K562 (cell line): Measurements from ENCODE around the gene IL23A. TPM values are rescaled to one million over a fixed set of nuclear protein-coding genes. Genes with fewer than 3 reads are reported as not detected.

ENCODE experiments used
- ADNP ChIP-seq: fragments of 200-800 bp; sonication (Bioruptor generic); IDR thresholded peaks from 2 replicates; pipeline ENCODE4 v1.6.1; 2016; ENCODE audit warnings: missing genetic modification characterization, missing compliant biosample characterization
- CHD7 ChIP-seq: fragments of 200-600 bp; sonication (generic); IDR thresholded peaks from one replicate; pipeline ENCODE4 v1.6.1; 2012; ENCODE audit warnings: mild to moderate bottlenecking, low read depth, low read length, inconsistent platforms
- FOS ChIP-seq: IDR thresholded peaks from 3 replicates; pipeline ENCODE4 v1.6.1; 2011; ENCODE audit not compliant: insufficient read length; ENCODE audit errors: extremely low read depth
- FOXK2 ChIP-seq, 2 experiments: fragments of 450-650 bp; IDR thresholded peaks in 1 of 2; conservative IDR thresholded peaks in 1 of 2; 2 replicates each; pipeline ENCODE4 v1.6.1; 2016; ENCODE audit warnings: low read depth in 2 of 2, mild to moderate bottlenecking in 1 of 2
- HDAC2 ChIP-seq: fragments of 450-650 bp; IDR thresholded peaks from 2 replicates; pipeline ENCODE4 v1.6.1; 2016; ENCODE audit warnings: mild to moderate bottlenecking
- KAT8 ChIP-seq: fragments of 450-650 bp; IDR thresholded peaks from 2 replicates; pipeline ENCODE4 v1.6.1; 2016; ENCODE audit warnings: low read depth, mild to moderate bottlenecking
- MCM7 ChIP-seq, 2 experiments: fragments of 450-650 bp; IDR thresholded peaks; 2 replicates each; pipeline ENCODE4 v1.6.1; 2016 to 2018
- NCOA4 ChIP-seq: fragments of 450-650 bp; IDR thresholded peaks from 2 replicates; pipeline ENCODE4 v1.6.1; 2018; ENCODE audit warnings: mild to moderate bottlenecking; ENCODE audit not compliant: partially characterized antibody
- NFE2L1 ChIP-seq: fragments of 450-650 bp; IDR thresholded peaks from 2 replicates; pipeline ENCODE4 v1.6.1; 2016; ENCODE audit warnings: missing genetic modification characterization, low read depth, mild to moderate bottlenecking, missing compliant biosample characterization, moderate library complexity, borderline replicate concordance
- SFPQ ChIP-seq: fragments of 200-400 bp; formaldehyde crosslinking; IDR thresholded peaks from 2 replicates; pipeline ENCODE4 v1.6.1; 2017; ENCODE audit warnings: mild to moderate bottlenecking, low read depth, low read length, moderate library complexity
- TAF7 ChIP-seq: fragments of 450-650 bp; IDR thresholded peaks from 2 replicates; pipeline ENCODE4 v1.6.1; 2016; ENCODE audit warnings: missing genetic modification characterization, missing compliant biosample characterization
- ZBTB12 ChIP-seq: fragments of 250-450 bp; sonication (Bioruptor Pico); IDR thresholded peaks from 2 replicates; pipeline ENCODE4 v1.4.0; 2020
- ZNF124 ChIP-seq: sonication (generic); formaldehyde crosslinking; IDR thresholded peaks from 2 replicates; pipeline ENCODE4 v1.8.1; 2022; ENCODE audit warnings: missing genetic modification reagents
- polyA plus RNA-seq, 8 experiments: library from polyadenylated mRNA; depleted of rRNA in 4 of 8; stranded (reverse) in 5 of 8; unstranded in 3 of 8; fragments of >200 nt; fragmentation: Nextera tagmentation in 2 of 8; fragmentation: Illumina TruSeq in 1 of 8; extraction: Ambion mirVana in 2 of 8; extraction: Trizol in 1 of 8; gene quantifications; 2 replicates each; pipeline versions ENCODE4 v1.2.1 to v1.2.3, GENCODE V29; 2011 to 2014; ENCODE audit warnings: inconsistent platforms in 1 of 8, missing spikeins in 1 of 8
- total RNA-seq, 7 experiments: library from RNA; depleted of rRNA in 6 of 7; stranded (reverse); fragments of >200 nt in 6 of 7; fragmentation: Illumina TruSeq in 2 of 7; extraction: Trizol in 2 of 7; gene quantifications; 2 replicates each; pipeline versions ENCODE4 v1.2.1 to v1.2.3, GENCODE V29; 2011 to 2021; ENCODE audit warnings: low replicate concordance in 1 of 7

IL23A gene
- total and polyA plus RNA-seq, 9 of the 15 experiments (the other 6 are each of a cell fraction or from before 2014, with no cell fraction given): 4.4 to 37.2 (median 9.6) TPM

- TF ChIP-seq FOXK2 (conservative IDR thresholded peaks at IDR 0.05 in 1 of 2, IDR thresholded peaks at IDR 0.05 in 1 of 2; ENCODE audit: low read depth in 2 of 2) (0 out of 4 replicates have a peak, but pooled peaks of 1 of the 2 experiments have one; percentile 25), NCOA4 (no peak), SFPQ (no peak), ADNP (tag) (no peak), HDAC2 (peak; percentile 85), MCM7 (IDR thresholded peaks at IDR 0.05) (no peak), CHD7 (no peak), KAT8 (no peak), NFE2L1 (tag) (no peak), FOS (no peak), ZBTB12 (CRISPR knock-in tag) (no peak), TAF7 (0 out of 2 replicates have a peak, but pooled peaks have one; percentile 58), ZNF124 (CRISPR knock-in tag) (no peak)
These were observed 37.8 kb upstream of the IL23A start (continued) for GRCh38 chr12:56300644-56301464.
